GM18873 (cell line): ENCODE measurements around the gene SPATA17.

Experiments
- ATAC-seq: cut with Tn5 transposase; IDR thresholded peaks from one replicate; pipeline ENCODE4 v1.9.1; 2021; ENCODE audit warnings: mild to moderate bottlenecking, moderate library complexity, moderate number of reproducible peaks; ENCODE audit not compliant: unreplicated experiment, low FRiP score

SPATA17 gene

DNA sequence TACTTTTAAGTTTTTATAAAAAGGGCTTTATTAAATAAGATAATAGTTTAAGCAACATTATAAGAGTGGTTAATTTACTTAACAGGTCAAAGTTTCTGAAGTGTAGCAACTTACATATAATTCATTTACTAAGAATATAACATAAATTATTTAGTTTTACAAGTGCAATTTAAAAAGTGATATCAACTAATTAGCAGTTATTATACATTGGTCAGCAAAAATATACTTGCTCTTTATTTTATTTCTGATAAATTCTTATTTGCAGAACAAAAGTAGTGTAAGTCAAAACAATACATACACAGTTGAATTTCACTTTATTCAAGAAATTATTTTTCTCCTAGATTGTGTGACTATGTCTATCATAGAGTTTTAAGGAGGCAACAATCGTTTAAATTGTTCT is 215.6 kb downstream of the SPATA17 start:
- no peak for ATAC-seq

DNA sequence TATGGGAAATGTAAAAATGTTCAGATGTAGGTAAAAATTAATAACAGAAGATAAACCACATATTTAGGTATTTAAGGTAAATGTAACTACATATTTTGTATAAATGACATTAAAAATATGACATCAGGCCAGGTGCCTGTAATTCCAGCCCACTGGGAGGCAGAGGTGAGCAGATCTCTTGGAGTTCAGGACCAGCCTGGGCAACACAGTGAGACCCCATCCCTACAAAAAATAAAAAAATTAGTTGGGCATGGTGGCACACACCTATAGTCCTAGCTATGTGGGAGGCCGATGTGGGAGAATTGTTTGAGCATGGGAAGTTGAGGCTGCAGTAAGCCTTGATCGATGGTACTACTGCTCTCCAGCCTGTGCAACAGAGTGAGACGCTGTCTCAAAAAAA is 216.5 kb downstream of the SPATA17 start:
- no peak for ATAC-seq

DNA sequence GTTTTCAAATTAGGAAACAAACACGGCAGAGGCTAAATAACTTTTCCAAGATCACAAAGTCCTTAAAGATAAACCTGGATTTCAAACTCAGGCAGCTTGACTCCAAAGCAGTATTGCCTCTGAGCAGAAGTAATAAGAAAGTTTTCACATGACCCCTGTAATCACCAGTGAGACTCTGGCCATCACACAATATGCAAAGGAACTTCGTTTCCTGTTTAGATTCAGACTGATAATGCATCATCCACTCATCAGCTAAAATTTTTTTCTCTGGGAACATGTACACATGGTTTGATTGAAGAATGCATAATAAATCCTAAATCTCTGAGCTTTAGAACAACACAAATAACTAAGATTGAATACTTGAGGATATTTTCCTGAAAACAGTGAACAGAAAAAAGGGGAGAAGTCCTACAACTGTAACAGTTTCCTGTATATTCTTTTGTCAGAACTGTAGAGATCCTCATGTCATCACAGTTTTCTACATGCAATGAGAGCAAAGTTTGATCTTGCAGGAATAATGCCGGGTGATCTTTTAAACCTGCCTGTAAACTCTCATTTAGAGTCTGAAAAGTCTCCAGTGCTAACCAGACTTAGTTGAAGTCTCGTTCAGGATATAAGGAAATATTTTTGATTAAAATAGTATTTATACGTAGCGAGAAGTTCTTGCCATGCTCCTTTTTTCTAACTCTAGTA is 225.3 kb downstream of the SPATA17 start:
- ATAC-seq, result no peak

DNA sequence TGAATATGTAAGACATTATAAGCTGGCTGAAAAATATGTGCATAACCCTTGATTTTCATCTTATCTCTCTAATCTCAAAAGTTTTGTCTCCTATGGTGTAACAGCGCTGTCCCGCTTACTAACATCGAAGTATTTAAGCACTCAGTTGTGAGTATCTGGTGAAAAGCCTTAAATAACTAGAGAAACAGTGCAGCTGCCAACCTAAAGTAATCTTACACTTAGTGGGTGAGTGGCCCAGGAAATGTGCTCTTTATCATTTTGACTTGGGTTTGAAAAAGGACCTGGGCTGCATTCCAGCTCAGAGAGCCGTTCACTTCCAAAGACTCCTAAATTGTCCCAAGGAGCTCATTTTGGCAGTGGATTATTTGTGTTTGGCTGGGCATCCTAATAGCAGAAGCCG is 225.9 kb downstream of the SPATA17 start:
- ATAC-seq, result no peak

DNA sequence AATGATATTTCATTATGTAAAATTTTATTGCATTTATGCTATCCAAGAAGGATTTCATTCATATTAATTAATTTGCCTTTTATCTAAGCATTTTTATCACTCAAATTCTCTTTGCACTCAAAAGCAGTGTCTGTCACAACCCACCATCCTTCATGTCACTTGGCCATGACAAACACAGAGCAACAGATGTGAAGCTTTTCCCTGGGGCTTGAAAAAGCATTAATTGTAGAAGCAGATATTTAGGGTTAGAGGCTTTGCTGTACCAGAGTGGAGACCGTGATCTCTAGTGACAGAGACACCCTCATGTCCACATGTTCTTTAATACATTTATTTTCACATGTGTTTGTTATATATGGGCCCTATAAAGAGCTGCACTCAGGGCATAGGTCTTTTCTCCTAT is 230.5 kb downstream of the SPATA17 start:
- ATAC-seq, result no peak

DNA sequence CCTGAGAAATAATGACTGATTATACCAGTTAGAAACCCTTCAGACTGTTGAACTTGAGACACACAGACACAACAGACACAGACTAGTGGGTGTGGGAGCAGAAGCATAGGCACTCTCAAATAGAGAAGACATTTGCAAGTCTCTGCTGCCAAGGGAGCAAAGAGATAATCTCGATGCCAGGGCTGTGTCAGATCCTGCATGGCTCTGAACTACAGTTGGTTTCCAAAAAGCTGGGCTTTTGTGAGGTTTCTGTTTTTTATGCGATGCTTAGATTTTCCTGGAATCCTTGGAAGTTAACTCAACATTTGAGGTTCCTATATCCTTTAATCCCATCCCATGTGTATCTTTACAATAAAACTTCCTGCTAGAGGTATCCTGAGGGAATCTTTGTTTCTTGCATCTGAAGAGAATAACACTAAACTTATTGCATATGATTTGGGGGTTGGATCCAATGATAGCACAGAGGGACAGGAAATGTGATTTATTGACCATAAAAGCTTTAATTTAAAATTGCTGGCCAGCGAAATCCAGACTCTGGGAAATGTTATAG is 236.4 kb downstream of the SPATA17 start:
- no peak for ATAC-seq

DNA sequence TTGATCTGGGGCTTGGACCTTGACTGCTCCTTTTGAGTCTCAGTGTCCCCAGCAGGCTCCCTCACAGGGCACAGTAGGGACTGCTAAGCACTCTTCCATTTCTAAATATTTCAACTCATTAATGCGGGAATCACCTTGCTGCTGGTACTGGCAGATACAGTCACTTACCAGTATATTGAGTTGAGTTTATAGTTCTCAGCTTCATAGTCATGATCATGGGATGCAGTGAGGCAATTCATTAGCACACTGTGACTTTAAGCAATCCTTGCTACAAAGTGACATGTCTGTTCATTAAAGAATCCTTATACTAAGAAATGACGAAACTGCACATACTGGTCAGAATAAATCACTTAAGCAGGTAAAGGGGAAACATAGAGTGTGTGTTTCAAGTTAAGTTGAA is 240.8 kb downstream of the SPATA17 start:
- no peak for ATAC-seq

DNA sequence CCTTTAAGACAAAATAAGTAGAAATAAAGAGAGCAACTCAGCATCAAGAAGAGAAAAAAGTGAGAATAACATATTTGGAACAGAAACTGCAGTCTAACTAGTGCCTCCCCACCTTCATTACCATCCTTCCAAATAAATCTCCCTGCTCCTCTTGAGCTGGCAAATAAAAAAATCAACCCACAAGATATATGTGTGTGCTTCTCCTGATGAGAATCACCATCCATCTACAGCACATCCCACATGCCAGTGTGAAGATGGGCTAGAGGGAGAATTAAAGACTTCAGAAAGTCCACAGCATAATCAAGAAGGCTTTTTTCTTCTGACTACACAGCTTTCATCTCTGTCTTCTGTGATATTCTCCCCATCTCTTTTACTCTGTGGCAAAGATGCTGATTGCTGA is 244.1 kb downstream of the SPATA17 start:
- ATAC-seq, result no peak

DNA sequence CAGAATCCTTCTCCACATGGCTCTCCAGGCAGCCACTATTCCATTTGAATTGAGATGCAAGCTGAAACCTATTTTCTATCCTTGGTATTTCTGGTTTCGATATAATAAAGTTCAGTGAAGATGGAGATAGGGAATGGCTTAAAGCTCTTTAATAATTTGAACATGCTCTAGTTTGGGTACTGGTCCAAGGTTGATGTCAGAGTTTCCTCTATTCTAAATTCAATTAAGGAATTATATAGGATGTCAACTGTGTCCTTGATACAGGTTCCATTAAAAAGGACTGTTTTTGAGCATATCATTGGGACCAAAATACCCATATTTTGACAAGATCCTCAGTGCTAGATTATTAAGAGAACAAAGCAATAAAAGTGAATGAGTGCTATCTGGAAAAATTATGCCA is 245.3 kb downstream of the SPATA17 start:
- no peak for ATAC-seq

DNA sequence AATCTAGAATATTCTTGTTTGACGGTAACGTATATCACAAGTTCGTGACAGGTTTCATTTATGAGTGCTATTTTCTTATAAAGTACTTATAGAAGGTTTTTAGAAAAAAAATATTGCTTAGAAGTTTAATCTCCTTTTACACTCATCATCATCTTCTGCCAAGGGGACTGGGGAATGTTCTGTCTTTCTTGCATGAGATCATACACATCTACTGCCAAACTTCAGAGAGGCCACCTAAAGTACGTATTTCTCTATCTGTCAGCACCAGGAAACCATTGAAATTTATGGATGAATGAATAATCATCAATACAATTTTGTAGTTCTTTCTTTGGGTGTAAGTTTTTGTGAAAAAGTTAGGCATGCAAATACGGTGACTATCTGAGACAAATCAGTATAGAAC is 245.8 kb downstream of the SPATA17 start:
- ATAC-seq, result no peak

DNA sequence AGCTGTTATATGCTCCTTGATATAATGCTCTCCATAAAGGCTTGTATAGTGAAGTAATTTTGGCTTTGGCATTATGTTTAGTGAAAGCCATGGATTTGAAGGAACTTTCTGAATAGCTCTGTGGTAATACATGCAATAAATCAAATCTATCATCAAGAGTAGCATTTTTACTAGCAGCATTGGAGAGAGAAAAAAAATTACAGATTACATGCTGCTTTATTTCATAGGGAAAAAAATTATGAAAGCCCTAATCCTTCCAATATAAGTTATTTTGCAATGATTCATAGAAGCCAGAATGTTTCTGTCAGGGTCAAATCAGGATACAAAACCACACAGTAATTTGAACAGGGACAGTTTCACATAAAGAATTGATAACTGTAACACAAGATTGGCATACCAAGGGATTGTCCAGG is 250.0 kb downstream of the SPATA17 start:
- ATAC-seq, result no peak

DNA sequence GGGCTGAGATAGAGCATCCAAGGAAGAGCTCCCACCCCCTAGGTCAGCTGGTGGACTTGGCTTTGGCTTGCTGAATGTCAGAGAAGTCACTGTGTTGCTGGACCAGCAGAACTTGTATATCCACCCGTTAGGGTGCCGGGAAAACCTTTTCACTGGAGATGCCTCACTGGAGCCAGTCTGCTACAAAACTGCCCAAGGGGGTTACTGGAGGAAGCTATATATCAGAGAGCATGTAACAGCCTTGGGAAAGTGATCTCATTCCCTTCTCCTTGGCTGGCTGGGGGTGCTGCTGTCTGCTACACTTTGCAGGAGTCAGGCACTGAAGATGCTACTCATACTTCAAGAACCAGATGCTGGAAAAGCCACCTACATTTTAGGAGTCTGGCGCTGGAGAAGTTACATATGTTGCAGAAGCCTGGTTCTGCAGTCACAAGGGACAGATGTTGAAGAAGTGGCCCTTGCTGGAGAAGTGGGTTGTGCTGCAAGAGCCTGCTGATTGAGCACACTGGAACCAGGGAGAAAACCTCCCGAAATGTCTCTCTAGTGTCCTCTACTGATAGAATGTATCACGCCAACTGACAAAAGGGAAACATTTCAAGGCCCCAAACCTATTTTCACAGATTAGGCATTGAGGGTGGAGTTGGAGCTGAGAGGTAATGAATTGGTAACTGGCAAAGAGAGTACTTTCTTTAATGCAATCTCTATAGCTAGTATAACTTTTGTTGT is 250.6 kb downstream of the SPATA17 start:
- no peak for ATAC-seq

DNA sequence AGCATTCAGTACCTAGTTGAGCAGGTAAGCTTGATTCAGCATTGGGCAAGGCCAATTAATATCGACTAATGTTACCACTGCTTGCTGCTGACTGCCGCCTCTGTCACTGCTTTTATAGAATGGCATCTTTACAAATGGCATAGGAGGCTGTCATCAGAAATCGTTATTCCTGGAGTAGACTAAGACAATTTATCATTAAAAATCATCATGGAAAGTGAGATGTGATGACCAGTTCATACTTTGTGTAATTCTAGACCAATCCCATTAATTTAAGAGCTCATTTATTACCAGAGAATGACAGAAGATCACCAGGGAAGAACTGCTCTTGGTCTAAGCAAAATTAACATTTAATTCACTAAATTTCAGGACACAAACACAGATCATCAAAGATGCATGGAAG is 254.0 kb downstream of the SPATA17 start:
- no peak for ATAC-seq

DNA sequence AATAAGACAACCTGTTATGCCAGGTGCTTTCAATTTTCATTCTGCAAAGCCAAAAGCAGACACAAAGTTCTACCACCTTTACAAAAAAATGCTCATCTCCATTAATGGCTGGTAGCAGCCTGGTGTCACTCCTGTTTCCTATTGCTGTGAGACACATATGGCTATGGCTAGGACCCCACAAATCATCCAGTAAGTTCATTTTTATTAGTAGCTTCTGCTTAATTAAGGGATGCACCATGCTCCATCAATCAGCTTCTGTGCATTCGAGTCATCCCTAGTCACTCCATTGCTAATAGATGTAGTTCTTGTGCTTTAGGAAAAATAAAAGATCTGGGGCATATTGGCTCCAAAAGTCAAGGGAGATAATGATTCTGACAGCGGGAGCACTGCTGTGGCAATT is 257.2 kb downstream of the SPATA17 start:
- ATAC-seq, result no peak

DNA sequence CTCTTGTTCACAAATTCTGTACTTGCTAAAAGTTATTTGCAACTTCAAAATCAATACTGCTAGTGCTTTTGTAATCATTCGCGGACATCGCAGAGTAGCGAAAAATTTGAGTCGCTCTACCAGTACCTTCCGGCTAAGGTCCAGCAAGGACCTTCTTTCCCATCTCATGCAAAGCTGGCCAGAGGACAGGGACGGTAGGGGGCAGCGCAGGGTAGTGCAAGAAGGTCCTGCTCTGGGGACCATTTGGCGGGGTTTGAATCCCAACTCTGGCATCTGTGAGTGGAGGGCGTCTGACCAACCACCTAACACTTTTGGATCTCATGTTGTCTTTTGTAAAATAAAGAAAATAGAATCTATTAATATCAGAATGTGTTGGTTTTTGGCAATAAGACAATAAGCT is 258.3 kb downstream of the SPATA17 start:
- ATAC-seq, result no peak

DNA sequence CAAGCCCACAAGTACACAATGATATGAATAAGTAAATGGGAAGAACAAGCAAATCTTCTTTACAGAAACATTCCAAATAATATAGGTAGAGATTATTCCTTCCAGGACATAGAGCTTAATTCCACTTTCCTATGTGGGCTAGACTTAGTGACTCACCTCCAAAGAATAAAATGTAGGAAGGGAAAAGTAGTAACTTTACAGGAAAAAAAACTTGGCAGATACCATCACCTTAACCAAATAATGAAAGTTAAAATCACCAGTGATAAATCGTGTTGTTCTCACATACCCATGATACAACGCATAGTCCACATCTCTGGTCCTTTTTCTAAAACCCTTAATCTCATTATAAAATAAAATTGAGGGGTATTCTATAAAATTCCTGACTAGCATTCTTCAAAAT is 260.8 kb downstream of the SPATA17 start:
- no peak for ATAC-seq

DNA sequence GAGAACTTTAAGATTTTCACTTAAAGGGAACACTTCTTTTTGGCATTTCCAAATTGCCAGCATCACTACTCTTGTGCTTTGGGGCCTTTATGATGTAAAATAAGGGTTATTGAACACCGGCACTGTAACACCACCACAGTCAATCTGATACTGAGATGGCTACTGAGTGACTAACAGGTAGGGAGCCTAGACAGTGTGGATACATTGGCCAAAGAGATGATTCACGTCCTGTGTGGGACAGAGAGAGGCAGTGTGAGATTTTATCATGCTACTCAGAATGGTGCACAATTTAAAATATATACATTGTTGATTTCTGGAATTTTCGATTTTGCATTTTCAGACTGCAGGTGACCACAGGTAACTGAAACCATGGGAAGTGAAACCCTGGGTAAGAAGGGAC is 261.6 kb downstream of the SPATA17 start:
- no peak for ATAC-seq

DNA sequence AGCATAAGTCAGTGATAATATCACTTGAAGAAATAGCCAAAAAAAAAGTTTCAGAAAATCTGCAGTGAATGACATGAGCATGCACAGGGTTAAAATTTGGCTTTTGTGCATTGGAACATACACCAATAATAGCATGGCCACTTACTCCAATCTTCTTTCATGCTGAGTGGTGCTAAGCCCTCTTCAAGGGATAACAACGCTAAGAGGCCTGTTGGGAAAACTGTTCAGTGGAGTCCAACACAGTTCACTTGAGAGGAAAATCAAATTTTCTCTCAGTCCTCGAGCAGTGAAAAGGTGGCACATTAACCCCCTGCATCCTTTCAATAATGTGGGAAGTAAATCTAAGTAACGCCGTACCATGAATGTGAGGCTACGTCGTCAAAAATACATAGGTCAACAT is 264.7 kb downstream of the SPATA17 start:
- ATAC-seq, result no peak

DNA sequence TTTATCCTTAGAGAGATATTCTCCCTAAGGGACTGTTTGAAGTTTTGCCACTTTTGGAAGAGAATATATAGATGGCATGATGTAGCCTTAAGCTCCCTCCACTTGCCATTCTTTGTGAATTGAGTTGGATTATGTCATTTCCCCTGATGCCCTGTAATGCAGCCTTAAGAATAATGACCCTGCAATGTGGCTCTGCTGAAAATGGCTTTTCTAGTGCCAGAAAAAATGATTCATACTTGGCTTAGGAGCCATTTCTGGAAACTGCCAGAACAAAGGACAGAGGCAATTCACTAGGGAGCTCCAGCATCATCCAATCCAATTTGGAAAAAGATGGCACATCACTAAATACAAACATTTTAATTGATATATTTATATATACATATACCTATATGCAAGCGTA is 265.3 kb downstream of the SPATA17 start:
- no peak for ATAC-seq

DNA sequence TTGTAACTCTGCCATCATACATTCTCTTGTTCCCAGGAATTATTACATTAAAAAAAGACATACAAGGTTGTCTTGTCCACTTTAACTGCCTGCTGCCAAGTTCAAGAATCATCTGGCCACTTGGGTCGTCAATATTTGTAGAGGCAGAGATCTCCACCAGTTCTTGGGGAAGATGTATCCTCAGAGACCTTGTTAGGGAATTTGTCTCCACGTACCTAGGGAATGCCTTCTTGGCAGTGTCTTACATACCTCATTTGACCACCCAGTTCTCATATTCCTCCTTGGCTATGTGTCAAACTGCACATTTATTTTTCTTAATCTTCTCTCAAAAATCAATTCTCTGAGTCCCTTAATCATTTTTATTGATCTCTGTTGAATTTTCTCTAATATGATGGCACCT is 266.0 kb downstream of the SPATA17 start:
- ATAC-seq, result no peak

DNA sequence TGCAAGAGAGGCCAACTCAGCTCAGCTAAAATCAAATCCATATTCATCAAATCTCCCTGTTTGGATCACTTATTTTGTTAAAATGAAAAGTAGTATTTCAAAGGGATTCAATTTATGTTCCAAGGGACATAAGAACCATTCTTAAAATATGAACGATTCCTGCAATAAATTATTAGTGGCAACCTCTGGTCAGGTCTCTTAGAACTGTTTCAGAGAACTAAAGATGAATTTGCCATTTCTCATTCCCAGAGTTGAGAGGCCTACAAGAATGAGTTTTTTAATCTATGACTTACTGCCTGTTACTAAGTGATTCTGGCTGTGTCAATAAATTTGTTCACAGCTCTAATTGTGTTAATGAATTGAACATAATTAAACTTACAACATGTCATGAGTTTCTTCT is 268.5 kb downstream of the SPATA17 start:
- no peak for ATAC-seq

DNA sequence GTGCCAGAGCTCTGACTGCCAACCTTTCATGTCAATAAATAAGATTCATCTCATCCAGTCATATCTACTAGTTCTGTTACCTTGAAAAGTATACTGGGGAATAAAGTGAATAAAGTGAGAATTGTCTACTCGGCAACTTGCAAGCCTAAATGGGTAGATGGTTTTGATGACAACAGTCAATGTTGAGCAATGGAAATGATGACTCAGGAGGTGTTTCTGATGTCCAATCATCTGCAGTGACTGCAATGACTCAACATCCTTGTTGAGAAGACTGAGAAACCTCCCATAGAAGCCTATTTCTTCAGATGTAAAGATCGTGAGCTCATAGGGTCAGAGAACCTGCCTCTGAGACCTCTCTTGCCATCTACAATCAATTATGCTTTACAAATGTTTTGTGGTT is 276.4 kb downstream of the SPATA17 start:
- no peak for ATAC-seq
